Activated CD8-positive, alpha-beta T cell treated with anti-CD3 and anti-CD28 coated beads for 36 hours (primary cell): ENCODE data around the gene SHISA8. TPM values are rescaled to one million over a fixed set of nuclear protein-coding genes. Genes with fewer than 3 reads are reported as not detected.

ENCODE experiments used
- ATAC-seq: fragments of 200-7000 bp; cut with Tn5 transposase; one replicate; pipeline ENCODE4 v1.10.0; 2021; ENCODE audit warnings: mild to moderate bottlenecking, moderate library complexity
- CTCF ChIA-PET: fragments of 350-600 bp; sonication (Branson Sonifier 250); formaldehyde crosslinking; loops from one replicate; lab custom pipeline; 2021; ENCODE audit warnings: antibody characterized with exemption; lab: Charles Lee
- POLR2A ChIA-PET: fragments of 350-600 bp; sonication (Branson Sonifier 250); formaldehyde crosslinking; loops from one replicate; lab custom pipeline; 2021; ENCODE audit warnings: antibody characterized with exemption; lab: Charles Lee
- DNase-seq: peaks from one replicate; pipeline ENCODE4 v3.0.0-alpha.2; 2020
- H3K27ac Mint-ChIP-seq: one replicate; pipeline ENCODE4 v1.8.0; 2021; ENCODE audit warnings: mild to moderate bottlenecking, mixed read lengths
- H3K27me3 Mint-ChIP-seq: one replicate; pipeline ENCODE4 v1.8.0; 2021; ENCODE audit warnings: mixed read lengths
- H3K36me3 Mint-ChIP-seq: one replicate; pipeline ENCODE4 v1.8.0; 2021; ENCODE audit warnings: low read depth, mixed read lengths
- H3K4me1 Mint-ChIP-seq: one replicate; pipeline ENCODE4 v1.8.0; 2021; ENCODE audit warnings: low read depth, mixed read lengths
- H3K4me3 Mint-ChIP-seq: one replicate; pipeline ENCODE4 v1.8.0; 2021; ENCODE audit warnings: mild to moderate bottlenecking, moderate library complexity, mixed read lengths
- H3K9me3 Mint-ChIP-seq: one replicate; pipeline ENCODE4 v1.8.0; 2021; ENCODE audit warnings: mixed read lengths
- intact Hi-C: fragments of 100-400 bp; cut with micrococcal nuclease; formaldehyde crosslinking; loops from one replicate; pipeline ENCODE4 v1.10.0; 2022
- microRNA-seq: library from miRNA; unstranded; fragments of <30 nt; microRNA quantifications from one replicate; pipeline ENCODE4 v1.2.0, GENCODE V29; 2022; ENCODE audit warnings: borderline microRNAs expressed, borderline replicate concordance
- total RNA-seq, 2 experiments: library from RNA; stranded (reverse); gene quantifications; one replicate each; pipeline ENCODE4 v1.2.3, GENCODE V29; 2021
- TF ChIP-seq, protein P1 (sequence below): fragments of 200-600 bp; IDR thresholded peaks from one replicate; pipeline ENCODE4 v1.8.0; 2022; ENCODE audit warnings: antibody characterized with exemption, mild to moderate bottlenecking

The SHISA8 gene
- total RNA-seq, 2 experiments from 2014 or later: 2.3 to 2.7 TPM

DNA sequence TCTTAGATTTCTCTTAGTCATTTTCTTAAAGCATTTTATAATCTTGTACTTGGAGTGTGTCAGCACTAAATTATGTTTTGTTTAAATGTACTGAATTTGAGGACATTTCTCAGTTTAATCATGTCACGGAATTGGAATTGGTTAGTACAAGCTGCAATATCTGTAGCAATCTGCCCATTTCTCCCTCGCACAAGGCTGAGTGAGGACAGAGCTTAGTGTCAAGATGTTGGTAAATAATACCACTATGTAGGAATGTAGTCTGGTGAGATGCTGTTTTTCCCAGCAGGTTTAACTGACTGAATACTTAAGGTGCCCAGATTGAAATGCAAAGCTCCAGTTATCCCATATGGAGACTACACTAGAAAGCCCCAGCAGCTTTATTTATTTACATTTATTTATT is 51.4 kb downstream of the SHISA8 start:
- DNase-seq (no peak), ATAC-seq (no peak)
- Mint-ChIP-seq H3K27ac (peak overlapping the region; percentile 98), H3K4me3 (peak overlapping the region; percentile 65), H3K9me3 (no peaks in the 10 kb centered on the region), H3K4me1 (peaks cover 57% of the 10 kb centered on the region), H3K36me3 (peaks cover 34% of the 10 kb centered on the region), H3K27me3 (no peaks in the 10 kb centered on the region)
- ChIA-PET POLR2A (interaction anchor here (0.8 to 3.7 kb wide), 14 partner anchors 9 to 208 kb away, joined by 3 to 50 read pairs (median 11); partner anchors contain the start of genes CCDC134, CENPM, NAGA and SREBF2), CTCF (interaction anchor here (0.6 to 2.3 kb wide), 6 partner anchors 8 to 196 kb away, joined by 3 to 18 read pairs (median 5); partner anchors contain the start of gene SHISA8)
- intact Hi-C loops: loop anchor here (1.0 to 5.0 kb wide), 2 partner anchors 10 to 79 kb away; no protein-coding TSS in a partner anchor
- TF ChIP-seq, protein P1, sequence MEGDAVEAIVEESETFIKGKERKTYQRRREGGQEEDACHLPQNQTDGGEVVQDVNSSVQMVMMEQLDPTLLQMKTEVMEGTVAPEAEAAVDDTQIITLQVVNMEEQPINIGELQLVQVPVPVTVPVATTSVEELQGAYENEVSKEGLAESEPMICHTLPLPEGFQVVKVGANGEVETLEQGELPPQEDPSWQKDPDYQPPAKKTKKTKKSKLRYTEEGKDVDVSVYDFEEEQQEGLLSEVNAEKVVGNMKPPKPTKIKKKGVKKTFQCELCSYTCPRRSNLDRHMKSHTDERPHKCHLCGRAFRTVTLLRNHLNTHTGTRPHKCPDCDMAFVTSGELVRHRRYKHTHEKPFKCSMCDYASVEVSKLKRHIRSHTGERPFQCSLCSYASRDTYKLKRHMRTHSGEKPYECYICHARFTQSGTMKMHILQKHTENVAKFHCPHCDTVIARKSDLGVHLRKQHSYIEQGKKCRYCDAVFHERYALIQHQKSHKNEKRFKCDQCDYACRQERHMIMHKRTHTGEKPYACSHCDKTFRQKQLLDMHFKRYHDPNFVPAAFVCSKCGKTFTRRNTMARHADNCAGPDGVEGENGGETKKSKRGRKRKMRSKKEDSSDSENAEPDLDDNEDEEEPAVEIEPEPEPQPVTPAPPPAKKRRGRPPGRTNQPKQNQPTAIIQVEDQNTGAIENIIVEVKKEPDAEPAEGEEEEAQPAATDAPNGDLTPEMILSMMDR: no peak

DNA sequence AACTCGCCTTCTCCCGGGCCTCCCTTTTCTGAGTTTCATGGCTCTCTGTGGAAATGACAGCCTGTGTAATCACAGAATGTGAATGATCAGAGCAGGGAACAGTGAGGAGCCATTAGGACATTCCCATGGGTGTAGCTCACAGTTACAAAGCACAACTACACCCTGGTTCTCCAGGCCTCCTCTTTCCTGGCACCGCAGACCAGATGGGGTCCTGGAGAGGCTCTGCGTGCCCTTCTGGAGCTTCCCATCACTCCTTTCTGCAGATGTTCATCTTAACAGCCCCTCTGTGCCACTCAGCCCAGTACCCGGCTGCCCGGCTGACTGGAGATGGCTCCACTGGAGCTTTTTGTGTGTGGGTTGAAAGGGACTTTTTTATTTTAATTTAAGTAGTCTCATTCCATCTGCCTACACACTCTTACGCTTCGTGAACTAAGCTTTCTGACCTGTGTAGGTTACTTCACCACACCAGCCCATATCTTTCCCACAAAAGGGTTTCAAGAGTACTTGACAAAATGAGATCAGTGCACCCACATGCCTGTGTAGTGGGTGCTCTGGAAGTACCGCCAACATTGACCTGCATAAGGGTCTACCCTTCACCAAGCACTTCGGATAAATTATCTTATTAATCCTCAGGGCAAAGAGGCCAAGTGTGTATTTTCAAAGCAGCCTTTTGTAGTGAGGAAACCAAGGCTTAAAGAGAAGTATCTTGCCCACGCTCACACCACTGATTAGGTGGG is 52.2 kb downstream of the SHISA8 start:
- intact Hi-C loops: loop anchor here (1.0 to 5.0 kb wide), 2 partner anchors 11 to 80 kb away; no protein-coding TSS in a partner anchor
- Mint-ChIP-seq H3K27me3 (no peaks in the 10 kb centered on the region), H3K4me1 (peaks cover 65% of the 10 kb centered on the region), H3K4me3 (peak overlapping the region; percentile 65), H3K27ac (peak overlapping the region; percentile 98), H3K36me3 (peaks cover 31% of the 10 kb centered on the region), H3K9me3 (no peaks in the 10 kb centered on the region)
- POLR2A ChIA-PET: interaction anchor here (0.9 to 3.7 kb wide), 23 partner anchors 9 to 208 kb away, joined by 3 to 50 read pairs (median 5); partner anchors contain the start of genes CCDC134, CENPM, NAGA and SNU13
- DNase-seq (peak; percentile 80), ATAC-seq (peak; percentile 71)
- TF ChIP-seq, protein P1: no peak
- CTCF ChIA-PET: interaction anchor here (0.7 to 2.3 kb wide), 16 partner anchors 9 to 207 kb away, joined by 3 to 18 read pairs (median 5); partner anchors contain the start of genes CCDC134, CENPM, SHISA8 and SREBF2

DNA sequence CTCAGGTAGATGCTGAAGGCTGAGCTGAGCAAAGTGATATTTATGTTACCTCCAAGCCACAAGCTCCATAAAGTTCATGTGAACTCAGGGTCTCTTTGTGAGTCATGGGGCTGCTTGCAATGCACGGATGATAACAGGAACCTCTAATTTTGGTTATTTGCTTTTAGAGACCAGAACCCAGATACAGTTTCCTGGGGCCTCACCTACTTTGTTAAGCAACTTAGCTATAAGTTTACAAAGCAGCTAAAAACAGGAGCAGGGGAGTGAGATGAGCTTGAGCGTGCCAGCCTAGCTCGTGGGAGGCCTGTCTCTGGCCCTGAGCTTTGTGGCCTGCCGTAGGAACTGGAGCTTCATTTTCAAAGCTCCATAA is 52.7 kb downstream of the SHISA8 start:
- ChIA-PET POLR2A (interaction anchor here (0.9 to 3.7 kb wide), 23 partner anchors 10 to 209 kb away, joined by 3 to 50 read pairs (median 5); partner anchors contain the start of genes CCDC134, CENPM, NAGA and SNU13), CTCF (interaction anchor here (0.7 to 2.3 kb wide), 15 partner anchors 10 to 208 kb away, joined by 3 to 18 read pairs (median 6); partner anchors contain the start of genes CCDC134, CENPM and SREBF2)
- intact Hi-C loops: loop anchor here (5.0 kb wide), 1 partner anchor 80 kb away; no protein-coding TSS in a partner anchor
- Mint-ChIP-seq H3K4me3 (peak overlapping the region; percentile 65), H3K36me3 (peaks cover 27% of the 10 kb centered on the region), H3K27ac (peak overlapping the region; percentile 98), H3K9me3 (no peaks in the 10 kb centered on the region), H3K4me1 (peaks cover 71% of the 10 kb centered on the region), H3K27me3 (no peaks in the 10 kb centered on the region)
- peak; percentile 46 for ATAC-seq
- TF ChIP-seq, protein P1: no peak
- DNase-seq: peak; percentile 75

Small RNA genes within 50 kb of the gene (microRNA-seq; reads per million reads assigned to microRNA genes)
- 66.3 reads per million, percentile 64 among the genes with 10 or more reads in this experiment for gene MIR33A

Other genes with a start within 250 kb of the SHISA8 start
- 100 to 1,000 TPM; 275 to 299 TPM for gene SNU13, start 226.2 kb downstream of the SHISA8 start, total RNA-seq
- 10 to 100 TPM; 27.7 to 28.4 TPM for gene MEI1, start 215.6 kb downstream of the SHISA8 start, total RNA-seq
- gene CCDC134, start 114.4 kb downstream of the SHISA8 start, total RNA-seq: 10 to 100 TPM; 15.2 to 15.9 TPM
- 10 to 100 TPM; 87.1 to 92.9 TPM for gene SREBF2, start 82.0 kb downstream of the SHISA8 start, total RNA-seq
- 1 to 10 TPM; 4.0 TPM for gene TNFRSF13C, start 11.7 kb upstream of the SHISA8 start, total RNA-seq
- gene CENPM, start 32.1 kb upstream of the SHISA8 start, total RNA-seq: 10 to 100 TPM; 62.5 to 63.1 TPM
- gene SEPTIN3, start 54.4 kb upstream of the SHISA8 start, total RNA-seq: under 1 TPM; 0.20 to 0.36 TPM
- under 1 TPM in 1 of 2 experiments, not detected in 1; 0.43 TPM for gene WBP2NL, start 83.7 kb upstream of the SHISA8 start, total RNA-seq
- gene NAGA, start 155.7 kb upstream of the SHISA8 start, total RNA-seq: 1 to 10 TPM; 9.3 to 9.4 TPM
- 1 to 10 TPM in 1 of 2 experiments, under 1 TPM in 1; 0.97 to 1.3 TPM for gene PHETA2, start 159.2 kb upstream of the SHISA8 start, total RNA-seq
- gene SMDT1, start 164.6 kb upstream of the SHISA8 start, total RNA-seq: 10 to 100 TPM; 51.7 to 61.2 TPM
- 10 to 100 TPM; 92.8 to 93.8 TPM for gene NDUFA6, start 175.7 kb upstream of the SHISA8 start, total RNA-seq
- gene CYP2D6, start 215.7 kb upstream of the SHISA8 start, total RNA-seq: 1 to 10 TPM; 1.5 to 2.0 TPM